ENCODE data around the gene AKAP8L. TPM values are rescaled to one million over a fixed set of nuclear protein-coding genes. Genes with fewer than 3 reads are reported as not detected.

Gene AKAP8L
- total and polyA plus RNA-seq, 9 of the 15 experiments (the other 6 are each of a cell fraction or from before 2014, with no cell fraction given) = 2.4 to 116 (median 70.7) TPM

DNA sequence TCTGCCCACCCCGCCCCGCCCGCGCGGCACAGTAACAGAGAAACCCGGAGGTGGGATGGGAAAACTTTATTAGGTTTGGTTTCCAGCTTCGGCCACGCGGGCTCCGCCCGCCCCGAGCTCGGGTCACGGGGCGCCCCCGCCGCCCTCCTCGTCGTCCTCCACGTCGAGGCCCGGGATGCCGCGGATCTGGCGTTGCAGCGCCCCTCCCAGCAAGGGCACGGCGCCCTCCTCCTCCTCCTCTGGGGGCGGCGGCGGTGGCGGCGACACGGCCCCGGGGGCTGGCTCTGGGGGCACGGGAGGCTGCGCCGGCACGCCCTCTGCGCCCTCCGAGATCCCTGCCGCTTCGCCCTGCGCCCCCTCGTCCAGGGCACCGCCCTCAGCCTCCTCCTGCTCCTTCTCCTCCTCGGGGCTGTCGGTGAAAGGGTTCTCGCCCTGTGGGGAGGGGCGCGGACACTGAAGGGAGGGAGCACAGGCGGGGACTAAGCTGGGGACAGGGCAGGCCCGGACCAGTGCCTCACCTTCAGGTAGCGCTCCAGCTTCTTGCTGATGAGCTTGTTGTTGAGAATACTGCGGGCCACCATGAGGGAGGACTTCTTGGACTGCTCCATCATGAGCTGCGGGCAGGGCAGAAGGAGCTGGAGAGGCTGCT lies 38.7 kb downstream of the AKAP8L start (continued):
- TF ChIP-seq, protein P1, sequence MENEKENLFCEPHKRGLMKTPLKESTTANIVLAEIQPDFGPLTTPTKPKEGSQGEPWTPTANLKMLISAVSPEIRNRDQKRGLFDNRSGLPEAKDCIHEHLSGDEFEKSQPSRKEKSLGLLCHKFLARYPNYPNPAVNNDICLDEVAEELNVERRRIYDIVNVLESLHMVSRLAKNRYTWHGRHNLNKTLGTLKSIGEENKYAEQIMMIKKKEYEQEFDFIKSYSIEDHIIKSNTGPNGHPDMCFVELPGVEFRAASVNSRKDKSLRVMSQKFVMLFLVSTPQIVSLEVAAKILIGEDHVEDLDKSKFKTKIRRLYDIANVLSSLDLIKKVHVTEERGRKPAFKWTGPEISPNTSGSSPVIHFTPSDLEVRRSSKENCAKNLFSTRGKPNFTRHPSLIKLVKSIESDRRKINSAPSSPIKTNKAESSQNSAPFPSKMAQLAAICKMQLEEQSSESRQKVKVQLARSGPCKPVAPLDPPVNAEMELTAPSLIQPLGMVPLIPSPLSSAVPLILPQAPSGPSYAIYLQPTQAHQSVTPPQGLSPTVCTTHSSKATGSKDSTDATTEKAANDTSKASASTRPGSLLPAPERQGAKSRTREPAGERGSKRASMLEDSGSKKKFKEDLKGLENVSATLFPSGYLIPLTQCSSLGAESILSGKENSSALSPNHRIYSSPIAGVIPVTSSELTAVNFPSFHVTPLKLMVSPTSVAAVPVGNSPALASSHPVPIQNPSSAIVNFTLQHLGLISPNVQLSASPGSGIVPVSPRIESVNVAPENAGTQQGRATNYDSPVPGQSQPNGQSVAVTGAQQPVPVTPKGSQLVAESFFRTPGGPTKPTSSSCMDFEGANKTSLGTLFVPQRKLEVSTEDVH (IDR thresholded peaks at IDR 0.05; ENCODE audit: low read depth, partially characterized antibody) = peak; percentile 6
- TF ChIP-seq, protein P2, sequence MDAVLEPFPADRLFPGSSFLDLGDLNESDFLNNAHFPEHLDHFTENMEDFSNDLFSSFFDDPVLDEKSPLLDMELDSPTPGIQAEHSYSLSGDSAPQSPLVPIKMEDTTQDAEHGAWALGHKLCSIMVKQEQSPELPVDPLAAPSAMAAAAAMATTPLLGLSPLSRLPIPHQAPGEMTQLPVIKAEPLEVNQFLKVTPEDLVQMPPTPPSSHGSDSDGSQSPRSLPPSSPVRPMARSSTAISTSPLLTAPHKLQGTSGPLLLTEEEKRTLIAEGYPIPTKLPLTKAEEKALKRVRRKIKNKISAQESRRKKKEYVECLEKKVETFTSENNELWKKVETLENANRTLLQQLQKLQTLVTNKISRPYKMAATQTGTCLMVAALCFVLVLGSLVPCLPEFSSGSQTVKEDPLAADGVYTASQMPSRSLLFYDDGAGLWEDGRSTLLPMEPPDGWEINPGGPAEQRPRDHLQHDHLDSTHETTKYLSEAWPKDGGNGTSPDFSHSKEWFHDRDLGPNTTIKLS (IDR thresholded peaks at IDR 0.05; ENCODE audit: borderline replicate concordance, low read depth) = peak; percentile 36; the same call in 1 of the 2 replicates
- peak; percentile 56 for TF ChIP-seq ZBTB7A (IDR thresholded peaks at IDR 0.05; ENCODE audit: borderline replicate concordance, control insufficient read depth, low read depth, low read length)
- TF ChIP-seq, protein P3, sequence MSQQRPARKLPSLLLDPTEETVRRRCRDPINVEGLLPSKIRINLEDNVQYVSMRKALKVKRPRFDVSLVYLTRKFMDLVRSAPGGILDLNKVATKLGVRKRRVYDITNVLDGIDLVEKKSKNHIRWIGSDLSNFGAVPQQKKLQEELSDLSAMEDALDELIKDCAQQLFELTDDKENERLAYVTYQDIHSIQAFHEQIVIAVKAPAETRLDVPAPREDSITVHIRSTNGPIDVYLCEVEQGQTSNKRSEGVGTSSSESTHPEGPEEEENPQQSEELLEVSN (IDR thresholded peaks at IDR 0.05; ENCODE audit: borderline replicate concordance in 1 of 2, extremely low read depth in 1 of 2, insufficient read depth in 1 of 2, insufficient read length in 1 of 2, low read depth in 1 of 2, low read length in 1 of 2, poor library complexity in 1 of 2, severe bottlenecking in 1 of 2) = peak in 1 of 2 experiments; percentile 17
- TF ChIP-seq, protein P4, sequence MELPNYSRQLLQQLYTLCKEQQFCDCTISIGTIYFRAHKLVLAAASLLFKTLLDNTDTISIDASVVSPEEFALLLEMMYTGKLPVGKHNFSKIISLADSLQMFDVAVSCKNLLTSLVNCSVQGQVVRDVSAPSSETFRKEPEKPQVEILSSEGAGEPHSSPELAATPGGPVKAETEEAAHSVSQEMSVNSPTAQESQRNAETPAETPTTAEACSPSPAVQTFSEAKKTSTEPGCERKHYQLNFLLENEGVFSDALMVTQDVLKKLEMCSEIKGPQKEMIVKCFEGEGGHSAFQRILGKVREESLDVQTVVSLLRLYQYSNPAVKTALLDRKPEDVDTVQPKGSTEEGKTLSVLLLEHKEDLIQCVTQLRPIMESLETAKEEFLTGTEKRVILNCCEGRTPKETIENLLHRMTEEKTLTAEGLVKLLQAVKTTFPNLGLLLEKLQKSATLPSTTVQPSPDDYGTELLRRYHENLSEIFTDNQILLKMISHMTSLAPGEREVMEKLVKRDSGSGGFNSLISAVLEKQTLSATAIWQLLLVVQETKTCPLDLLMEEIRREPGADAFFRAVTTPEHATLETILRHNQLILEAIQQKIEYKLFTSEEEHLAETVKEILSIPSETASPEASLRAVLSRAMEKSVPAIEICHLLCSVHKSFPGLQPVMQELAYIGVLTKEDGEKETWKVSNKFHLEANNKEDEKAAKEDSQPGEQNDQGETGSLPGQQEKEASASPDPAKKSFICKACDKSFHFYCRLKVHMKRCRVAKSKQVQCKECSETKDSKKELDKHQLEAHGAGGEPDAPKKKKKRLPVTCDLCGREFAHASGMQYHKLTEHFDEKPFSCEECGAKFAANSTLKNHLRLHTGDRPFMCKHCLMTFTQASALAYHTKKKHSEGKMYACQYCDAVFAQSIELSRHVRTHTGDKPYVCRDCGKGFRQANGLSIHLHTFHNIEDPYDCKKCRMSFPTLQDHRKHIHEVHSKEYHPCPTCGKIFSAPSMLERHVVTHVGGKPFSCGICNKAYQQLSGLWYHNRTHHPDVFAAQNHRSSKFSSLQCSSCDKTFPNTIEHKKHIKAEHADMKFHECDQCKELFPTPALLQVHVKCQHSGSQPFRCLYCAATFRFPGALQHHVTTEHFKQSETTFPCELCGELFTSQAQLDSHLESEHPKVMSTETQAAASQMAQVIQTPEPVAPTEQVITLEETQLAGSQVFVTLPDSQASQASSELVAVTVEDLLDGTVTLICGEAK (IDR thresholded peaks at IDR 0.05) = peak; percentile 97
- TF ChIP-seq, protein P4 (CRISPR knock-in tag; IDR thresholded peaks at IDR 0.05) = peak; percentile 94
- TF ChIP-seq ELF1 (tag; IDR thresholded peaks at IDR 0.05) = no peak
- TF ChIP-seq NONO (IDR thresholded peaks at IDR 0.05; ENCODE audit: low read depth in 2 of 2, low read length in 1 of 2) = peak in 1 of 2 experiments; percentile 56; a peak in 1 of 4 replicates
- no peak for TF ChIP-seq HMG20B (CRISPR knock-in tag; IDR thresholded peaks at IDR 0.05)
- TF ChIP-seq RB1 (IDR thresholded peaks at IDR 0.05; ENCODE audit: low read depth) = peak; percentile 9; the same call in 1 of the 2 replicates
- TF ChIP-seq FOXJ2 (tag; IDR thresholded peaks at IDR 0.05) = peak; percentile 50; the same call in 1 of the 2 replicates
